Liver (tissue), 3 donors: ENCODE results near the gene SCARB1.

Experiments
- EGR1 ChIP-seq, 2 donors: IDR thresholded peaks; 2 replicates each; pipeline ENCODE4 v1.6.1; 2016 to 2018; ENCODE audit warnings: antibody characterized with exemption in 2 of 2, low read depth in 2 of 2
- GABPA ChIP-seq, 2 donors: IDR thresholded peaks in 1 of 2; conservative IDR thresholded peaks in 1 of 2; 2 replicates each; pipeline ENCODE4 v1.6.1; 2016; ENCODE audit warnings: antibody characterized with exemption in 2 of 2, mild to moderate bottlenecking in 1 of 2, moderate library complexity in 1 of 2
- HNF4G ChIP-seq: IDR thresholded peaks from 2 replicates; pipeline ENCODE4 v1.6.1; 2016; ENCODE audit warnings: antibody characterized with exemption
- JUND ChIP-seq, 2 donors: IDR thresholded peaks; 2 replicates each; pipeline ENCODE4 v1.6.1; 2016; ENCODE audit warnings: antibody characterized with exemption in 2 of 2
- NR2F2 ChIP-seq: IDR thresholded peaks from 2 replicates; pipeline ENCODE4 v1.6.1; 2016; ENCODE audit warnings: antibody characterized with exemption
- RAD21 ChIP-seq, 2 donors: IDR thresholded peaks; 2 replicates each; pipeline ENCODE4 v1.6.1; 2016; ENCODE audit warnings: antibody characterized with exemption in 2 of 2, mild to moderate bottlenecking in 2 of 2
- TAF1 ChIP-seq: conservative IDR thresholded peaks from 2 replicates; pipeline ENCODE4 v1.6.1; 2016; ENCODE audit warnings: antibody characterized with exemption, mild to moderate bottlenecking
- YY1 ChIP-seq: IDR thresholded peaks from 2 replicates; pipeline ENCODE4 v1.6.1; 2016; ENCODE audit warnings: antibody characterized with exemption, mild to moderate bottlenecking
- TF ChIP-seq, protein P1 (sequence below): fragments of 150-350 bp; IDR thresholded peaks from 2 replicates; pipeline ENCODE4 v1.5.1; 2017; ENCODE audit warnings: improper control_type of control experiment, low read depth, low read length; ENCODE audit not compliant: missing input control
- TF ChIP-seq, protein P2 (sequence below): IDR thresholded peaks from 2 replicates; pipeline ENCODE4 v1.6.1; 2016; ENCODE audit warnings: antibody characterized with exemption
- TF ChIP-seq, protein P3 (sequence below): IDR thresholded peaks from 2 replicates; pipeline ENCODE4 v1.6.1; 2016; ENCODE audit warnings: antibody characterized with exemption, mild to moderate bottlenecking
- TF ChIP-seq, protein P4 (sequence below): IDR thresholded peaks from 2 replicates; pipeline ENCODE4 v1.6.1; 2016; ENCODE audit warnings: antibody characterized with exemption
- donor health status: healthy.
- donor health status: healthy.

DNA sequence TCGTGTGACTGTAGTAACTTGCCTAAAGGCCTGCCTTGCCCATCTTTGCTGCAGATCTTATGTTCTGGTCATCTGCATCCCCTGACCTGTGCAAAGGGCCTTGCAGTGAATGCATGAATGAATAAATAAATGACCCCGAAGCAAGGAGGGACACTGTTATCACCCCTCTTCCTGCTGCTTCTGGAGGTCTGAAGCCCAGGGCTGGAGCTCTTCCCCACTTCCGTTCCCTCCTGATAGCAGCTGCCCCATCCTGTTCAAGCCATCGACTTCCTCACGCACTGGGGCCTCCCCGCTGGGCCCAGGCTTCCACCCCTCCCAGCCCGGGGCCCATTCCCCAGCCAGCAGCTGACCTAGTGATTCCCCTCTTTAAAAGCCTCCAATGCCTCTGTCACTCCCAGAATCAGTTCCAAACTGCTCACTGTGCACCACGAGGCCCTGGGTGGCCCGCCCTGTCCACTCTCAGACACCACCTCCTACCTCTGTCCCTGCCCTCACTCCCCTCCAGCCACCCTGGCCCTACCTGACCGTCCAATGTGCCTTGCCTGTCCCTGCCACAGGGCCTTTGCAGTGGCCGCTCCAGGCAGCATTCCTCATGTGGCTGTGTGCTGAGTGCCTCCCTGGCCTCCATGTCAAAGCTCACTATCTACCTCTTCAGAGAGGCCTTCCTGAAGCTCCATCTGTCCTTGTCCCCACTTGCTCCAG lies 78.6 kb downstream of the SCARB1 start:
- no peak for TF ChIP-seq EGR1 (IDR thresholded peaks at IDR 0.05; ENCODE audit: low read depth in 2 of 2)
- TF ChIP-seq, protein P1, sequence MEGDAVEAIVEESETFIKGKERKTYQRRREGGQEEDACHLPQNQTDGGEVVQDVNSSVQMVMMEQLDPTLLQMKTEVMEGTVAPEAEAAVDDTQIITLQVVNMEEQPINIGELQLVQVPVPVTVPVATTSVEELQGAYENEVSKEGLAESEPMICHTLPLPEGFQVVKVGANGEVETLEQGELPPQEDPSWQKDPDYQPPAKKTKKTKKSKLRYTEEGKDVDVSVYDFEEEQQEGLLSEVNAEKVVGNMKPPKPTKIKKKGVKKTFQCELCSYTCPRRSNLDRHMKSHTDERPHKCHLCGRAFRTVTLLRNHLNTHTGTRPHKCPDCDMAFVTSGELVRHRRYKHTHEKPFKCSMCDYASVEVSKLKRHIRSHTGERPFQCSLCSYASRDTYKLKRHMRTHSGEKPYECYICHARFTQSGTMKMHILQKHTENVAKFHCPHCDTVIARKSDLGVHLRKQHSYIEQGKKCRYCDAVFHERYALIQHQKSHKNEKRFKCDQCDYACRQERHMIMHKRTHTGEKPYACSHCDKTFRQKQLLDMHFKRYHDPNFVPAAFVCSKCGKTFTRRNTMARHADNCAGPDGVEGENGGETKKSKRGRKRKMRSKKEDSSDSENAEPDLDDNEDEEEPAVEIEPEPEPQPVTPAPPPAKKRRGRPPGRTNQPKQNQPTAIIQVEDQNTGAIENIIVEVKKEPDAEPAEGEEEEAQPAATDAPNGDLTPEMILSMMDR = no peak
- TF ChIP-seq JUND (IDR thresholded peaks at IDR 0.05) = no peak
- TF ChIP-seq, protein P2, sequence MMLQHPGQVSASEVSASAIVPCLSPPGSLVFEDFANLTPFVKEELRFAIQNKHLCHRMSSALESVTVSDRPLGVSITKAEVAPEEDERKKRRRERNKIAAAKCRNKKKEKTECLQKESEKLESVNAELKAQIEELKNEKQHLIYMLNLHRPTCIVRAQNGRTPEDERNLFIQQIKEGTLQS = no peak
- no peak for TF ChIP-seq GABPA (IDR thresholded peaks at IDR 0.05 in 1 of 2, conservative IDR thresholded peaks at IDR 0.05 in 1 of 2)
- no peak for TF ChIP-seq HNF4G
- TF ChIP-seq, protein P3, sequence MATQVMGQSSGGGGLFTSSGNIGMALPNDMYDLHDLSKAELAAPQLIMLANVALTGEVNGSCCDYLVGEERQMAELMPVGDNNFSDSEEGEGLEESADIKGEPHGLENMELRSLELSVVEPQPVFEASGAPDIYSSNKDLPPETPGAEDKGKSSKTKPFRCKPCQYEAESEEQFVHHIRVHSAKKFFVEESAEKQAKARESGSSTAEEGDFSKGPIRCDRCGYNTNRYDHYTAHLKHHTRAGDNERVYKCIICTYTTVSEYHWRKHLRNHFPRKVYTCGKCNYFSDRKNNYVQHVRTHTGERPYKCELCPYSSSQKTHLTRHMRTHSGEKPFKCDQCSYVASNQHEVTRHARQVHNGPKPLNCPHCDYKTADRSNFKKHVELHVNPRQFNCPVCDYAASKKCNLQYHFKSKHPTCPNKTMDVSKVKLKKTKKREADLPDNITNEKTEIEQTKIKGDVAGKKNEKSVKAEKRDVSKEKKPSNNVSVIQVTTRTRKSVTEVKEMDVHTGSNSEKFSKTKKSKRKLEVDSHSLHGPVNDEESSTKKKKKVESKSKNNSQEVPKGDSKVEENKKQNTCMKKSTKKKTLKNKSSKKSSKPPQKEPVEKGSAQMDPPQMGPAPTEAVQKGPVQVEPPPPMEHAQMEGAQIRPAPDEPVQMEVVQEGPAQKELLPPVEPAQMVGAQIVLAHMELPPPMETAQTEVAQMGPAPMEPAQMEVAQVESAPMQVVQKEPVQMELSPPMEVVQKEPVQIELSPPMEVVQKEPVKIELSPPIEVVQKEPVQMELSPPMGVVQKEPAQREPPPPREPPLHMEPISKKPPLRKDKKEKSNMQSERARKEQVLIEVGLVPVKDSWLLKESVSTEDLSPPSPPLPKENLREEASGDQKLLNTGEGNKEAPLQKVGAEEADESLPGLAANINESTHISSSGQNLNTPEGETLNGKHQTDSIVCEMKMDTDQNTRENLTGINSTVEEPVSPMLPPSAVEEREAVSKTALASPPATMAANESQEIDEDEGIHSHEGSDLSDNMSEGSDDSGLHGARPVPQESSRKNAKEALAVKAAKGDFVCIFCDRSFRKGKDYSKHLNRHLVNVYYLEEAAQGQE = no peak
- no peak for TF ChIP-seq RAD21 (IDR thresholded peaks at IDR 0.05)
- no peak for TF ChIP-seq NR2F2
- no peak for TF ChIP-seq YY1
- TF ChIP-seq, protein P4, sequence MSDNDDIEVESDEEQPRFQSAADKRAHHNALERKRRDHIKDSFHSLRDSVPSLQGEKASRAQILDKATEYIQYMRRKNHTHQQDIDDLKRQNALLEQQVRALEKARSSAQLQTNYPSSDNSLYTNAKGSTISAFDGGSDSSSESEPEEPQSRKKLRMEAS = no peak
- no peak for TF ChIP-seq TAF1
